ENCODE data around the gene SESN3.
"Not testable (repeated sequence)": the region's sequence is repeated elsewhere in the genome, so short reads cannot be mapped to it uniquely, and the experiment has no call there.

Gene SESN3

DNA sequence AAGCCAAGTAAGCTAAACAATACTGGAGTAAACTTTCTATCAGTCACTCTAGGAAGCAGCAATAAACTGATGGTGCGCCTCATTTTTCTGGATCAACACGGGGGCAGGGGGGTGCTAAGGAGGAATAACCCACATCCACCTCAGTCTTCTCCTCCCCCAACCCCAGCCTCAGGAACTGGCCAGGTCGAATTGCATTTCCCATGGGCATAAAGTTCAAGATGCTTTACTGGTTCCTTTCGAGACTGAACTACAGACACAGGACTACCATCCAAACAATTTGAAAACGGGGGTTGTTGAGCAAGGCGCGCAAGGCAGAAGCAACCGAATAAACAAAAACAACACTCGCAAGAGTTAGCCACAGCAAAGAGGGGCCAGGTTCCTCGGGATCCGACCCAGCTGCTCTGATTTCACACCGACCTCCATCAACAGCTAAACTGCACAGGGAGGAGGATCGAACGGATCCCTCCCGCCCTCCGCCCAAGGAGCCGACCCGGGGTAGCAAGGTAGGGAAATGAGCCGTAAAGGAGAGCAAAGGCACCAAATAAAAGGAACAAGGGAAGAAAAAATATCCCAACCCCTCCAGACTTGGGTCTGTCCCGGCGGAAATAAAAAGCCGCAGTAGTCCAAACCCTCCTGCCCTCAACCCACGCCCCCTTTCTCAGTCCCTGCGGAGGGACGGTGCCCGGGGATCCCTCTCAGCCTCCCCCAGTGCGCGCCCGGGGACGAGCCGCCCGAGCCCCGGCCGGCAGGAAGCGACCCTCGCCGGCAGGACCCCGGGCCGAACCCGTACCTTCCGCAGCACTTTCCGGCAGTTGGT lies 801 bp downstream of the SESN3 start:
- in situ Hi-C loops (cut with HindIII; ENCODE audit: low pct_ligation_motif_present, low pct_unique_long_range_greater_than_20kb, low sequenced_read_pairs) = no loop called here
- no peak for DNase-seq

- in situ Hi-C loops (cut with HindIII; ENCODE audit: low pct_ligation_motif_present, low pct_unique_long_range_greater_than_20kb, low sequenced_read_pairs) = no loop called here
- DNase-seq = no peak
Measured at GRCh38 chr11:95229199-95229992, 1.6 kb downstream of the SESN3 start.

DNA sequence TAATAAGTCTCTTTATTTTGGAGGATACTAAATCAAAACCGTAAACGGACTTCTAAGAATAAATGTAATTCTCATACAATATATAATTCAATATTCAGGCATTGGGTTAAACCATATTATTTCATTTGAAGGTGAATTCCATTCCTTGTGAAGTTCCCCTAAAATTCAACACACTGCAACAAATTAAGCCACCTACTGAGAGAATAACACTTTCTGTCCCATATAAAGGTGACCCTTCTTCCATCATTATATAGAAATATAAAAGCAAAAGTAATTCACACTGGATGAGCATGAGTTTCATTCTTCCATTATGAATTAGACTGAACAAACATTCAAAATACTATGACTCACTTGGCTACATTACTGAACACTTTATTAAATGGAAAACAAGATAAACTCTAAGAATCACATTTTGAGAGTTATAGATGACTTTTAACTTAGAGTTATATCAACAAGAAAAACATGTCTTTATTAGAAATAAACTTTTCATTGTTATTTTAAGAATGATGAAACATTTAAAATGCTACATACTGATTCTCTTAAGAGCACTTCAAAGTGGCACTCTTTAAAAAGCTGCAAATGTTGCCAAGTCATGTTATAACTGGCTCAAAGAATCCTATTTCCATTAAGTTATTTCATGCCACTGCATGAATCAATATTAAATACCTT lies 2.8 kb downstream of the SESN3 start:
- no peak for DNase-seq
- in situ Hi-C loops (cut with HindIII; ENCODE audit: low pct_ligation_motif_present, low pct_unique_long_range_greater_than_20kb, low sequenced_read_pairs) = no loop called here

GRCh38 chr11:95227060-95227459 lies 3.9 kb downstream of the SESN3 start:
- DNase-seq; in situ Hi-C loops (cut with HindIII; ENCODE audit: low pct_ligation_motif_present, low pct_unique_long_range_greater_than_20kb, low sequenced_read_pairs): not testable (repeated sequence)

GRCh38 chr11:95222817-95223216 lies 8.2 kb downstream of the SESN3 start:
- no peak for DNase-seq
- in situ Hi-C loops (cut with HindIII; ENCODE audit: low pct_ligation_motif_present, low pct_unique_long_range_greater_than_20kb, low sequenced_read_pairs) = no loop called here

- in situ Hi-C loops (cut with HindIII; ENCODE audit: low pct_ligation_motif_present, low pct_unique_long_range_greater_than_20kb, low sequenced_read_pairs) = no loop called here
- no peak for DNase-seq
Measured at GRCh38 chr11:95219599-95219998, 11.4 kb downstream of the SESN3 start.

GRCh38 chr11:95218149-95218548 lies 12.9 kb downstream of the SESN3 start:
- in situ Hi-C loops (cut with HindIII; ENCODE audit: low pct_ligation_motif_present, low pct_unique_long_range_greater_than_20kb, low sequenced_read_pairs) = no loop called here
- no peak for DNase-seq

DNA sequence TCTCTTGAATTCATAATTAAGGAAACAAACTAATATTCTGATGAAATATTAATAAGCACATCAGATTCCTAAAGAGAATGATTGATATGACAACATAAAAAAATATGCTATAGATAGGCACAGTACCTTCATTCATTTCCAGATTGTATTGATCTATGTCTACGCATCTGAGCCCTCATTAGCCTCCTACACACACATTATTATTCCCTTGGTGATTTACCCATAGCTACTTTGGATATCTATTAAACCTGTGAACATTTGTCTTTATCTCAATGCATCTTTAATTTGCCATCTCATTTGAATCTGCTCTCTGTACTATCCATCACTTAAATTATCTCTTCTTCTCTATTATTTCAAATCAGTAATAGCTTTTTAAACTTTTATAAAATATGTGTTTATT lies 18.4 kb downstream of the SESN3 start:
- no peak for DNase-seq
- in situ Hi-C loops (cut with HindIII; ENCODE audit: low pct_ligation_motif_present, low pct_unique_long_range_greater_than_20kb, low sequenced_read_pairs) = no loop called here

GRCh38 chr11:95209535-95209934 lies 21.5 kb downstream of the SESN3 start:
- DNase-seq; in situ Hi-C loops (cut with HindIII; ENCODE audit: low pct_ligation_motif_present, low pct_unique_long_range_greater_than_20kb, low sequenced_read_pairs): not testable (repeated sequence)

DNA sequence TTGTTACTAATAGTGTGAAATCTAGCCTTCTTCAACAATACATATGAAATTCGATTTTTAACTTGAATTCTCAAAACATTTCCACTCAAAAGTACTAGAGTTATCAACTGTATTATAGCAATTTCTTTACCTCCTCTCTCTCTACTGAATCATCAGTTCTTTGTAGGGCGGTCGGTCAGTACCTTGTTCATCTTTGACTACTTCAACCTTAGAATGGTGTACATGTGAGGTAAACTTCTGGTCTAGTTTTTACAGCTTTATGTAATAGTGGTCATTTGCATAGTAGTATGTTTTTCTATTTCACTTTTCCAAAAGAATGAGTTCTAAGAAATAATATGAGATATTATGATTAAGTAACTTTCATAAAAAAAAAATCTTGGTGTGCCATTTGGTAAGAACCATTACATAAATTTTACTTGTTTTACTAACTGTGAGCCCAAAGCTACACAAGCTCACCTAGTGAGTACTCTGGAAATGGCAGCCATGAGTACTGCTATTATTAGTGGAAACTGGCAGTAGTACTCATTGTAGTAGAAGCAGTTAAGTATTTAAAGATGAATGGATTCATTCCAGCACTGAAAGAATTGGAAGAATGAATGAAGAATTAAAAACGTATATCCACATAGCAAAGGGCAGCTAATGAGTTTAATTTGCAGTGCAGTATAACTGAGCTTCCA lies 30.1 kb downstream of the SESN3 start:
- in situ Hi-C loops (cut with HindIII; ENCODE audit: low pct_ligation_motif_present, low pct_unique_long_range_greater_than_20kb, low sequenced_read_pairs) = no loop called here
- DNase-seq = no peak

- DNase-seq = no peak
- in situ Hi-C loops (cut with HindIII; ENCODE audit: low pct_ligation_motif_present, low pct_unique_long_range_greater_than_20kb, low sequenced_read_pairs) = no loop called here
Measured at GRCh38 chr11:95195831-95196230, 35.2 kb downstream of the SESN3 start.

DNA sequence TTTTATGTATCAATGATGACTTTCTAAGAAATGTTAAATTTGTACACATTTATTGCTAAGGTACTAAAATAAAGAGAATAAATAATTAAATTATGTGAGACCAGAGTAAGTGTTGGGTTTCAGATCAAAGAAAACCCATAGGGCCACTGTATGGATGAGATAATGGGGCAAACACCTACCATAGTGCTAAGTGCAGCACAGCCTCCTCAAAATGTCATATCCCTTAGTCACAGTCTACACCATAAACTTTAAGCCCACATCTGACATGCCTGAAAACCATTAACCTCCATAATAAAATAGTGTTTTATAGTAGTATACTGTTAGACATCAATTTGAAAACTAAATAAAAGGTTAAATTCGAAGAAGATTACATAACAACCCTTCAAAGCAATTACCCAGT lies 37.5 kb downstream of the SESN3 start:
- in situ Hi-C loops (cut with HindIII; ENCODE audit: low pct_ligation_motif_present, low pct_unique_long_range_greater_than_20kb, low sequenced_read_pairs) = no loop called here
- no peak for DNase-seq

GRCh38 chr11:95192717-95193116 lies 38.3 kb downstream of the SESN3 start:
- in situ Hi-C loops (cut with HindIII; ENCODE audit: low pct_ligation_motif_present, low pct_unique_long_range_greater_than_20kb, low sequenced_read_pairs) = no loop called here
- no peak for DNase-seq

- in situ Hi-C loops (cut with HindIII; ENCODE audit: low pct_ligation_motif_present, low pct_unique_long_range_greater_than_20kb, low sequenced_read_pairs) = no loop called here
- DNase-seq = no peak
Measured at GRCh38 chr11:95187723-95188122, 43.3 kb downstream of the SESN3 start.

DNA sequence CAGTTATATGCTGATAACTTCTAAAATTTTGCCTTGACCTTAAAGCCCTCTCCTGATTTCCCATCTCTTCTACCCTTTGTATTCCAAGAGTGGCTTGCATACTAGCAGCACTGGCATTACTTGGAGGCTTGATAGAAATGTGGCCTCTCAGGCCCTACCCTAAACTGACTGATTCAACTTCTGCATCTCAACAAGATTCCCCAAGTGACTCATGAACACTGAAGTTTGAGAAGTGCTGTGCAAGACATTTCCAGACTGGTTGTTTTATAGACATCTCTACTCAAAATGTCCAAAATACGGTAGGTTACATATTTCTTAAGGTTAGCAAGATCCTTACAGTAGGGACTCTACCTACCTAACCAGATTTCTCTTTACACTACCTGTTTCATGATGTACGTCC lies 48.6 kb downstream of the SESN3 start:
- in situ Hi-C loops (cut with HindIII; ENCODE audit: low pct_ligation_motif_present, low pct_unique_long_range_greater_than_20kb, low sequenced_read_pairs) = no loop called here

GRCh38 chr11:95175818-95176380 lies 55.1 kb downstream of the SESN3 start:
- in situ Hi-C loops (cut with HindIII; ENCODE audit: low pct_ligation_motif_present, low pct_unique_long_range_greater_than_20kb, low sequenced_read_pairs) = no loop called here
- DNase-seq = no peak

More for the DNA sequence above, 48.6 kb downstream of the SESN3 start:
- no peak for DNase-seq

- in situ Hi-C loops (cut with HindIII; ENCODE audit: low pct_ligation_motif_present, low pct_unique_long_range_greater_than_20kb, low sequenced_read_pairs) = no loop called here
- DNase-seq = no peak
Measured at GRCh38 chr11:95170294-95170693, 60.7 kb downstream of the SESN3 start.

DNA sequence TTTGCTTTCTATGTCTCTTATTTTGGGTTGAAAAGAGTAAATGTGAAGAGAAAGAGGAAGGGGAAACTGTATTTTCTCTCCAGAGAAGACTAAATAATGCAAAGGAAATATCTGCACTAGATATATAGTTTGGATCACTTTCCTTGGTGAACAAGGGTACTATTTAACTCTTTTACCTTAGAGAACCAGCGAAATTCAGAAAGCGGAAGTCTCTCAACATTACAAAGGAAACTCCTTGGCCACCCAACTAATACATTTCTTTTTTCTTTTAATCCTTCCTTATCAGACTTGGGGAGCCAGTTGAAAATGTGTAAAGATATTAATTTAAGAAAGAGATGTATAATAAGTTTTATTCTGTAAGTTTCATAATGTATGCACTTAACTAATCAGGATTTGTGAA lies 64.2 kb downstream of the SESN3 start:
- in situ Hi-C loops (cut with HindIII; ENCODE audit: low pct_ligation_motif_present, low pct_unique_long_range_greater_than_20kb, low sequenced_read_pairs) = no loop called here

DNA sequence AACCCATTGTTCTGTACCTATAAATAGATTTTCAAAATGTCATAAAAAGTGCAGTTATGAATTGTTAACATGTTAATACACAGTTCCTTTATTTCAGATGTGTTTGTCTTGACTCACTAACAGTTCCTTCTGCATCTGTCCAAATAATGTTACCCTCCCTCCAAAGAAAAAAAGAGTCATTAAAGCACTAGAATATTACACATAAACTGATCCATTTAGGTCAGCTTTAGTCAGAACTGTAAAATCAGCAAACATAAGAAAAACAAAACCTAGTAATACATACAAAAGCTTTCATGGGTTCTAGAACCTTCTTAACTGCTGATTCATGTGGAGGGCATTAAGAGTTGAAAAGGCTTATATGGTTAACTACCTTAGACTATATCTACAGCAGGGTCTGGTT lies 65.4 kb downstream of the SESN3 start:
- in situ Hi-C loops (cut with HindIII; ENCODE audit: low pct_ligation_motif_present, low pct_unique_long_range_greater_than_20kb, low sequenced_read_pairs) = no loop called here
- no peak for DNase-seq

More for the DNA sequence above, 64.2 kb downstream of the SESN3 start:
- DNase-seq = no peak
